HG03066 (cell line): Measurements from ENCODE around the gene KCTD21.

Experiments
- ATAC-seq: cut with Tn5 transposase; IDR thresholded peaks from one replicate; pipeline ENCODE4 v1.9.1; 2021; ENCODE audit warnings: low read depth; ENCODE audit not compliant: unreplicated experiment

The KCTD21 gene

GRCh38 chr11:78147807-78148206 lies 40.6 kb downstream of the KCTD21 start:
- no peak for ATAC-seq

- no peak for ATAC-seq
Observed at GRCh38 chr11:78145511-78146025, 42.9 kb downstream of the KCTD21 start.

DNA sequence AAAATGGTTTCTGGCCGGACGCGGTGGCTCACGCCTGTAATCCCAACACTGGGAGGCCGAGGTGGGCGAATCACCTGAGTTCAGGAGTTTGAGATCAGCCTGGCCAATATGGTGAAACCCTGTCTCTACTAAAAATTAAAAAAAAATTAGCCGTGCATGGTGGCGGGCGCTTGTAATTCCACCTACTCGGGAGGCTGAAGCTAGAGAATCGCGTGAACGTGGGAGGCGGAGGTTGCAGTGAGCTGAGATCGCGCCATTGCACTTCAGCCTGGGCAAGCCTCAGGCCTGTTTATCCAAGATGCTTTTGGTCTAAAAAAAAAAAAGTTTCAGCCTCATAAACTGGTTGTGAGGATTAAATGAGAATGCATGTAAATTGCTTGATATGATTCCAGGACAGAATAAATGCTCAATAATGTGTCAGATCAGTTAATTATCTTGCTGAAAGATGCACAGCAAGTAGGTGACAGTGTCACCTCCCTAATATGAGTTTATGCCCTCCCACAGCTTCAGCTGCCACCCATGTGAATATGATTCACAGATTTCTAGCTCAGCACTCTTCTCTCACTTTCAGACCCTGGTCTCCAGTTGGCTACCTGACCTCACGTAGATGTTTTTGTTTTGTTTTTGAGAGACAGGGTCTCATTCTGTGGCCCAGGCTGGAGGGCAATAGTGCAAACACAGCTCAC lies 47.9 kb downstream of the KCTD21 start:
- ATAC-seq, result no peak

DNA sequence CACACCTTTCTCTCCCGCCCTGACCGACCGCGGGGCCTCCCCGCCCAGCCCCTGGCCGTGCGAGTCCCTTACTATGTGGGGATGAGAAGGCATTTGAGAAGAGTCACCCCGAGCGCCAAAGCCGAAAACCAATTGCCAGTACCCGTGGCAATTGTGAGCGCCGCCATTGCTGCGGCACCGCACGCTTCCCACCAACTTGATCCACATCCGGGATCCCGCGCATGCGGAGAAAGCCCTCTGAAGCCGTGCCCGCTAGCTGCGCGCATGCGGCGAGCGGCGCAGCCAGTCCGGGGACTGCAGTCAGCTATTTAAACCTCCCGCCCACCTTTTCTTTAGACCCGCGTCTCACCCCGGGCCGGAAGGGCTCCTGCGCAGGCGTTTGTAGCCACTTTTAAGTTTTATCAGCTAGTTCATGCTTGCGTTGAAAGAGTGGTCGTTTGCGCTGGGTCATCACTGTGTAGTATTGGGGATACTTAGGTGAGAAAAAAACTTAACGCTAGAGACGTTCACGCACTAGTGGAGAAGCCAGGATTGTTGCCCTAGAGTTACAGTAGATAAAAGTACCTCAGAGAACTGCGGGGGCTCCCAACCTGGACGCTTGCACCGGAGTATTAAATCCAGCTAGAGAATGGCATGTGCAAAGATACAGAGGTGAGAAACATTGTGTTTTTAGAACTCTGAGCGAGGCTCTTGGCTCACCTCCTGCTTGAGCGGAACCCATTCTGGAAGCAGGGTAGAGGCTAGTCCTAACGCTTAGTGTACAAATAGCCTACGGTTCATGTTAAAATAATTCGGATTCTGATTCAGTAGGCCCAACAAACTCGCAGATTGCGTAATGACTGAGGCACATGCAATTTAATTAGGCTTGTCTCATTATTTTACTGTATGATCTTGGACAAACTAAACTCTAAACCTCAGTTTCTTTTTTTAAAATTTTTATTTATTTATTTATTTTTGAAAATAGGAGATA lies 48.7 kb downstream of the KCTD21 start, which contains the start of gene ALG8:
Gene ALG8, minus strand, starts transcription at position 205 of the 970 bp plus-strand sequence. Its CDS starts 38 bp downstream, at position 167.
- peak; percentile 94 for ATAC-seq

DNA sequence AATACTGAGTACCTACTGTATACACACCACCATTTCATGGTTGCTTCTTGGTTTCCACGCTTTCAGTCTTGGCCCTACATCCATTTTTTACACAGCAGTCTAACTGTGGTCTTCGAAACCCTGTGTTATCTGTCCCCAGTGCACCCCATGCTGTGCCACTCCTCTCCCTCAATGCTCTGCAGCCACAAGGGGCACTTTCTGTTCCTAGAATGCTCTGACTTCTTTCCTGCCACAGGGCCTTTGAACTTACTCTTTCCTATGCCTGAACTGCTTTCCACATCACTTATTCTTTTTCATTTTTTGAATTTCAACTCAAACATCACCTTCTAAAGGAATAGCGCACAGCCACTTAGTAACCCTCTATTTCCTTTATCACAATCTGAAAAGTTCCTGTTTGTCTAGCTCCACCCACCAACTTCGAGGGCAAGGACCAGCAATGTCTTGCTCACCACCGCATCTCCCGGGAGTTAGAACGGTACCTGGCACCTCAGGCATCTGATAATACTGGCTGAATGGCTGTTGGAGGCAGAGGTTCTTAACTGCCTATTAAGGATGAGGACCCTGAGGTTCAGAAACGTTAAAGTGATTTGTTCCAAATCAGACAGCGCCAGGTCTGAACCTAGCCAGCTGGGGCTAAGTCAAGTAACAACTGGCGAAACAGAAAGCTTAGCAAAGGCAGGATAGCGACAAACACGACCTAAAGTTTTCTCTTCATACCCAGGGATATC lies 49.6 kb downstream of the KCTD21 start:
- ATAC-seq, result peak; percentile 14

DNA sequence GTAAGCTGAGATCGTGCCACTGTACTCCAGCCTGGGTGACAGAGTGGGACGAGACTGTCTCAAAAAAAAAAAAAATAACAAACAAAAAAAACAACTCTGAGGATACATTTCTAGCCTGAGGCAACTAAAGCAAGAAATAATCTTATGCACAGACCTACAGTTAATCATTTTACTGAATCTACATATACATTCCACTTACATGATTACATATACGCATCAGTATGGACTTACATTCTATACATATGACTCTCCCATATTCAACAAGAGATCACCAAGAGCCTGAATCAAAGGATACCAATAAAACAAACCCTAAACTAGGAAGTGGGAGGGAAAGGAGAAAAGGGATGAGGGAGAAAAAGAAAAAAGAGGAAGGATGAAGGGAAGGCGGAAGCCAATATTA lies 50.1 kb downstream of the KCTD21 start:
- no peak for ATAC-seq

GRCh38 chr11:78132475-78132874 lies 56.0 kb downstream of the KCTD21 start:
- ATAC-seq, result no peak

DNA sequence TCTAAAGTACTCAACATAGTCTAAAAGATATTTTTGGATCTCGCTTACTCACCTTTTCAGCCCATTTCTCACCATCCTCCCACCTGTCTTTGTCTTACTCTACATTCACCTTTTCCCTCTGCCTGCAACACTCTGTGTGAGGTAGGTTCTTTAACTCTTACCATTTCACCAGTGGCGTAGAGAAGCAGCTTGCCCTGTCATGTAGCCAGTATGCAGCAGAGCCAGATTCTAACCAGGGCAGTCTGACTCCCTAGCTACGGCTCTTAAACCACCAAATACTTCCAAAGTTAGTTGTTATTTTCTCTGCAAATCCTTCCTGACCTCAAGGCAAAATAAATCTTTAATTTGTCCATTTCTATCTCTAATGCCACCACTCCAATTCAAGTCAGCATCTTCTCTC lies 56.5 kb downstream of the KCTD21 start:
- no peak for ATAC-seq

DNA sequence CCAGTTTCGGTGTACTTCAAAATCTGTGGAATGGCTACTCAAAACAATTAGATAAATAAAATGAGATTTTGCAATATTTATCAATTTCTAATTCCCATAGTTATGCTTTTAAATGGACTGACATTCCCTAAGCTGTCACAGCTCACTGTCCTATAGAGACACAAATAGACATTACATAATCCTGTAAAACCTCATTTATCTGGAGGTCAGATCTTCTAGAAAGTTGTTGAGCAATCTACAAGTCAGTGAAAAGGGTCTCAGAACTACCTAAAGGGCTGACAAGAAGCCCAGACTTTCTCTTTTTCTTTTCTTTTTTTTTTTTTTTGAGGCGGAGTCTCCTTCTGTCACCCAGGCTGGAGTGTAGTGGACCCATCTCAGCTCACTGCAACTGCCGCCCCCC lies 61.0 kb downstream of the KCTD21 start:
- ATAC-seq, result no peak
